ENCODE measurements around the gene REST. TPM values are rescaled to one million over a fixed set of nuclear protein-coding genes. Genes with fewer than 3 reads are reported as not detected.

REST gene
- total RNA-seq, 2 donors from 2014 or later = 27.8 to 31.9 TPM

DNA sequence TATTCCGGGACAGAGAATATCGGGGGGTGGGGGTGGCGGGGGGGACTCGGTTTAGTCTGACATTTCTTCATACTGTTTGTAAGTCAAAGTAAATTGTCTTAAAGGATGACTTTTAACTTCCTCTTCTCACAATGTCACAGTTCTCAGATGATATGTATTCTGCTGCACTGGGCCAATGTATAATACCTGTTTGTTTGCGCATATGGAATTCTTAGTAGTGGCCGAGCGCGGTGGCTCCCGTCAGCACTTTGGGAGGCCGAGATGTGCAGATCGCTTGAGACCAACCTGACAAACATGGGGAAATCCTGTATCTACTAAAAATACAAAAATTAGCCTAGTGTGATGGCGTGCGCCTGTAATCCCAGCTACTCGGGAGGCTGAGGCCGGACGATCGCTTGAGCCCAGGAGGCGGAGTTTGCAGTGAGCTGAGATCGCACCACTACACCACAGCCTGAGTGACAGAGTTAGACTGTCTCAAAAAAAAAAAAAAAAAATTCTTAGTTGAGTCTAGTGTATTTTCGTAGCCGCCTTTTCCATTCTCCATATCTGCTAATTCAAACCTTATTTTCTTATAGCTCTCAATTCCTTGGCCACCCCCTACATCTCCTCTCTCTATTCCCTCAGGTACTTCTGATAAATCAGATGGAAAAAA is 71.8 kb downstream of the REST start:
- intact Hi-C loops (cut with DNase I) = no loop called here
- Histone ChIP-seq H3K4me1 (peaks cover 11% of the 10 kb centered on the region), H3K4me3 (peak overlapping the region; percentile 94), H3K27me3 (no peaks in the 10 kb centered on the region), H3K36me3 (no peaks in the 10 kb centered on the region), H3K9ac (ENCODE audit: low read depth in 2 of 2, low read length in 2 of 2) (peak overlapping the region; percentile 85 to 99), H3K27ac (peak overlapping the region; percentile 95), H3K9me3 (no peaks in the 10 kb centered on the region)
- TF ChIP-seq CTCF (IDR thresholded peaks at IDR 0.05) = no peak
- DNase-seq = peak; percentile 40

GRCh38 chr4:56981795-56982201 is 74.1 kb downstream of the REST start:
- Histone ChIP-seq H3K4me1 (peaks cover 7% of the 10 kb centered on the region), H3K9ac (ENCODE audit: low read depth in 2 of 2, low read length in 2 of 2) (no peak overlapping the region), H3K36me3 (no peaks in the 10 kb centered on the region), H3K4me3 (no peak overlapping the region), H3K9me3 (no peaks in the 10 kb centered on the region), H3K27me3 (no peaks in the 10 kb centered on the region), H3K27ac (no peak overlapping the region)
- no peak for TF ChIP-seq CTCF (IDR thresholded peaks at IDR 0.05)
- intact Hi-C loops (cut with DNase I) = no loop called here
- no peak for DNase-seq

GRCh38 chr4:56986192-56986591 is 78.5 kb downstream of the REST start:
- TF ChIP-seq CTCF (IDR thresholded peaks at IDR 0.05) = no peak
- H3K27ac ChIP-seq = no peak overlapping the region
- H3K4me1 ChIP-seq = no peaks in the 10 kb centered on the region
- no peak for DNase-seq
- H3K4me3 ChIP-seq = no peak overlapping the region
- intact Hi-C loops (cut with DNase I) = no loop called here
- H3K9ac ChIP-seq (ENCODE audit: low read depth in 2 of 2, low read length in 2 of 2) = no peak overlapping the region
- no peaks in the 10 kb centered on the region for H3K9me3 ChIP-seq
- no peaks in the 10 kb centered on the region for H3K27me3 ChIP-seq
- peaks cover 15% of the 10 kb centered on the region for H3K36me3 ChIP-seq

DNA sequence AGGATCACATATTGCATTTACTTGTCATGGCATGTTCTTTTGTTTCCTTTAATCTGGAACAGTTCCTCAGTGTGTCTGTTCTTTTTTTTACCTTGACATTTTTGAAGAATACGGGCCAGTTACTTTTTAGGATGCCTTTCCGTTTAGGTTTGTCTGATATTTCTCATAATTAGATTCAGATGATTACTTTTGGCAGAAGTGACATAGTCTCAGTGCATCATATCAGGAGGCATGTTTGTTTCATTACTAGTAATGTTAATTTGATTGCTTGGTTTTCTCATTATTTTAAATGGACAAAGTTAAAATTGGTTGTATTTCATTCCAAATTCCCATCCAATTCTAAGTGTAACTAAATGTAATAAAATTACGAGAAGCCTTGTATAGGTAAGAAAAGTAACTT is 79.3 kb downstream of the REST start:
- no peak for TF ChIP-seq CTCF (IDR thresholded peaks at IDR 0.05)
- Histone ChIP-seq H3K9ac (ENCODE audit: low read depth in 2 of 2, low read length in 2 of 2) (no peak overlapping the region), H3K27me3 (no peaks in the 10 kb centered on the region), H3K9me3 (no peaks in the 10 kb centered on the region), H3K4me1 (no peaks in the 10 kb centered on the region), H3K27ac (no peak overlapping the region), H3K36me3 (peaks cover 15% of the 10 kb centered on the region), H3K4me3 (no peak overlapping the region)
- intact Hi-C loops (cut with DNase I) = no loop called here
- no peak for DNase-seq

DNA sequence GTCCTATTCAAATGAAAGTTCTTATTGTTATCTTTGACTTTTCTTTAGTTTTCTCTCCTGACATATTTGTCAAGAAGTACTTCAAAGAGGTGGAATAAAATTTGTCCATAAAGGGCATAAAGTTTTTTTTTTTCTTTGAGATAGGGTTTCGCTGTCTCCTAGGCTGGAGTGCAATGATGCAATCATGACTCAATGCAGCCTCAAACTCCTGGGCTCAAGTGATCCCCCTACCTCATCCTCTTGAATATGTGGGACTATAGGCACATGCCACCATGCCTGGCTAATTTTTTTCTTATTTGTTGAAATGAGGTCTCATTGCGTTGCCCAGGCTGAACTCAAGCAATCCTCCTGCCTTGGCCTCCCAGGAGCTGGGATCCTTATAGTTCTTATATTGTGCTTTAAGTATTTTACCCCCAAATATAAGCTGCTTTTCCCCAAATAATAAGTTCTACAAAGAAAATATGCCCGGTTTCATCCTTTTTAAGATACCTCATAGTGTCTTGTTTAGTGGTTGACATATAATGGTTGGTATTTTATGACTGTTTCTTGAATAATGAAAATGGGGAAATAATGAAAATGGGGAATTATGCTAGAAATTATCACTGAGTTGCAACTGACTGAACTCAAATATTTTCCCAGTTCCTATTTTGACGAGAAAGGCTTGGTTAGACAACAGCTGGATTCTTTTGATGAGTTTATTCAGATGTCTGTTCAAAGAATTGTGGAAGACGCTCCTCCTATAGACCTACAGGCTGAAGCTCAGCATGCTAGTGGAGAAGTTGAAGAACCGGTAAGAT is 82.6 kb downstream of the REST start:
- no peaks in the 10 kb centered on the region for H3K27me3 ChIP-seq
- no peaks in the 10 kb centered on the region for H3K4me1 ChIP-seq
- DNase-seq = no peak
- H3K9me3 ChIP-seq = no peaks in the 10 kb centered on the region
- no peak for TF ChIP-seq CTCF (IDR thresholded peaks at IDR 0.05)
- H3K9ac ChIP-seq (ENCODE audit: low read depth in 2 of 2, low read length in 2 of 2) = no peak overlapping the region
- intact Hi-C loops (cut with DNase I) = no loop called here
- no peak overlapping the region for H3K27ac ChIP-seq
- no peak overlapping the region for H3K4me3 ChIP-seq
- H3K36me3 ChIP-seq = peaks cover 20% of the 10 kb centered on the region
